Epithelial cell of proximal tubule (primary cell): Measurements from ENCODE around the gene UBA1. TPM values are rescaled to one million over a fixed set of nuclear protein-coding genes. Genes with fewer than 3 reads are reported as not detected.

Source experiments
- DNase-seq: peaks from one replicate; pipeline ENCODE4 v3.0.0-alpha.2; 2011; ENCODE audit warnings: low read depth
- H3K4me3 ChIP-seq: 2 replicates; pipeline ENCODE4 v1.5.1; 2011; ENCODE audit warnings: low read depth, mild to moderate bottlenecking, low read length
- total RNA-seq: library from RNA; depleted of rRNA; stranded (reverse); fragments of >200 nt; gene quantifications from 2 replicates; pipeline ENCODE4 v1.2.3, GENCODE V29; 2015
- TF ChIP-seq, protein P1 (sequence below): conservative IDR thresholded peaks from 2 replicates; pipeline ENCODE4 v1.5.1; 2012; ENCODE audit warnings: low read depth, mild to moderate bottlenecking, low read length

UBA1 gene
- total RNA-seq, 1 donor from 2014 or later, result 161 TPM

DNA sequence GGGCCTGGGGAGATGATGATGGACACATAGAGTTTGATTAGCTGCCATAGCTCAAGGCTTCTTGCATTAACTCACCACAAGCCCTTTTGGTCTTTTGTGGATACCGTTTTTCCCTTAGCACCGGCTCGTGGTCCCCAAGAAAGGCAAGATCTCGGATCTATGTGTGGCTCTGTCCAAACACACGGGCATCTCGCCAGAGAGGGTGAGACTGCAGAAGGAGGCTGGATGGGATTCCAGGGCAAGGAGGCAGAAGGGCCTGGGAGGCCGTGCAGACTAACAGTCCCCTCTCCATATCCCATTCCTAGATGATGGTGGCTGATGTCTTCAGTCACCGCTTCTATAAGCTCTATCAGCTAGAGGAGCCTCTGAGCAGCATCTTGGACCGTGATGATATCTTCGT lies 48.7 kb downstream of the UBA1 start:
- DNase-seq, result no peak
- TF ChIP-seq, protein P1, sequence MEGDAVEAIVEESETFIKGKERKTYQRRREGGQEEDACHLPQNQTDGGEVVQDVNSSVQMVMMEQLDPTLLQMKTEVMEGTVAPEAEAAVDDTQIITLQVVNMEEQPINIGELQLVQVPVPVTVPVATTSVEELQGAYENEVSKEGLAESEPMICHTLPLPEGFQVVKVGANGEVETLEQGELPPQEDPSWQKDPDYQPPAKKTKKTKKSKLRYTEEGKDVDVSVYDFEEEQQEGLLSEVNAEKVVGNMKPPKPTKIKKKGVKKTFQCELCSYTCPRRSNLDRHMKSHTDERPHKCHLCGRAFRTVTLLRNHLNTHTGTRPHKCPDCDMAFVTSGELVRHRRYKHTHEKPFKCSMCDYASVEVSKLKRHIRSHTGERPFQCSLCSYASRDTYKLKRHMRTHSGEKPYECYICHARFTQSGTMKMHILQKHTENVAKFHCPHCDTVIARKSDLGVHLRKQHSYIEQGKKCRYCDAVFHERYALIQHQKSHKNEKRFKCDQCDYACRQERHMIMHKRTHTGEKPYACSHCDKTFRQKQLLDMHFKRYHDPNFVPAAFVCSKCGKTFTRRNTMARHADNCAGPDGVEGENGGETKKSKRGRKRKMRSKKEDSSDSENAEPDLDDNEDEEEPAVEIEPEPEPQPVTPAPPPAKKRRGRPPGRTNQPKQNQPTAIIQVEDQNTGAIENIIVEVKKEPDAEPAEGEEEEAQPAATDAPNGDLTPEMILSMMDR, result no peak
- H3K4me3 ChIP-seq, result no peak overlapping the region

DNA sequence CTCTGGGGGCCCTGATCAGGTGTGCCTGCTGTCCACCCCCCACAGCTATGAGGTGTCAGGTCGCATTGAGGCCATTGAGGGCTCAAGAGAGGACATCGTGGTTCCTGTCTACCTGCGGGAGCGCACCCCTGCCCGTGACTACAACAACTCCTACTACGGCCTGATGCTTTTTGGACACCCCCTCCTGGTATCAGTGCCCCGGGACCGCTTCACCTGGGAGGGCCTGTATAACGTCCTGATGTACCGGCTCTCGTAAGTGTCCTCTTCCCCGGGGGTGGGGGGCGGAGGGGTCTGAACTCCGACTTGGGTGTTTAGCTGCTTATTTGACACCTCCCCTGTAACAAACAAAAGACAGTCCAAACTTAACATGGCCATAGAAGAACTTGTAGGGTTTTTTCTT lies 49.7 kb downstream of the UBA1 start:
- TF ChIP-seq, protein P1, result no peak
- H3K4me3 ChIP-seq, result no peak overlapping the region
- DNase-seq, result no peak

GRCh38 chrX:47244676-47245075 lies 51.0 kb downstream of the UBA1 start:
- TF ChIP-seq, protein P1, result no peak
- no peak for DNase-seq
- no peak overlapping the region for H3K4me3 ChIP-seq

DNA sequence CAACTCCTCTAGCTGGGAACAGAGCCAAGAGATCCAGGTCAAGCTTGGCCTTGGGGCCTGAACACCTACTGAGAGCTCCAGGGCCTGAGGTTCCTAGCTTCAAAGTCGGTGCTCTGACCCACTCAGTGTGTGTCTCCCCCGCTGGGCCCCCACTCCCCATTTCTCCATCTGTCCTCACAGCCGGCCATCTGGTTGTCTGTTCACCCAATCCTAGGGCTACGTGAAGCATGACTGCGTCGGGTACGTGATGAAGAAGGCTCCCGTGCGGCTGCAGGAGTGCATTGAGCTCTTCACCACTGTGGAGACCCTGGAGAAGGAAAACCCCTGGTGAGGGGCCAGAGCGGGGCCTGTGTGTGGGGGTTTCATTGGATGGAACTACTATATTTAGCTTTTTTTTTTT lies 51.5 kb downstream of the UBA1 start:
- H3K4me3 ChIP-seq, result no peak overlapping the region
- DNase-seq, result no peak
- TF ChIP-seq, protein P1, result no peak

- no peak overlapping the region for H3K4me3 ChIP-seq
- TF ChIP-seq, protein P1, result no peak
- DNase-seq, result no peak
These were observed 53.8 kb downstream of the UBA1 start for GRCh38 chrX:47247206-47247998.

DNA sequence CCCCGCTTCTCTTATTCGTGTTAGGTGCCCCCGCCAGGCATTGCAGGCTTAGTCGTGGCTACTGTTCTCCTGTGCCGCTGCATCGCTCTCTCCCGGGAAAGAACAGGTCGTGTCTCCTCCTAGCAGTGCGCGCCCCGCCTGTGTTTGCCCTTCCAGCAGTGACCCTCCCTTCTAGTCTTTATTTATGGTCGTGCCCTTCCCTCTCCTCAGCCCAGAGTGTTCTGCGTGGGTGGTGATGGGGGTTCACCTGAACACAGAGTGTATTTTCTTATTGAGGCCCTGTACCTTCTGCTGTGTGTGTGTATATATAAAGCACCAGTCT lies 54.3 kb downstream of the UBA1 start:
- TF ChIP-seq, protein P1, result no peak
- H3K4me3 ChIP-seq, result no peak overlapping the region

GRCh38 chrX:47248576-47248975 lies 54.9 kb downstream of the UBA1 start:
- H3K4me3 ChIP-seq, result no peak overlapping the region
- no peak for DNase-seq
- TF ChIP-seq, protein P1, result no peak

More for the DNA sequence above, 54.3 kb downstream of the UBA1 start:
- no peak for DNase-seq
